ENCODE measurements around the gene COL5A1. TPM values are rescaled to one million over a fixed set of nuclear protein-coding genes. Genes with fewer than 3 reads are reported as not detected.

The COL5A1 gene
- total RNA-seq, 1 donor: 188 TPM

DNA sequence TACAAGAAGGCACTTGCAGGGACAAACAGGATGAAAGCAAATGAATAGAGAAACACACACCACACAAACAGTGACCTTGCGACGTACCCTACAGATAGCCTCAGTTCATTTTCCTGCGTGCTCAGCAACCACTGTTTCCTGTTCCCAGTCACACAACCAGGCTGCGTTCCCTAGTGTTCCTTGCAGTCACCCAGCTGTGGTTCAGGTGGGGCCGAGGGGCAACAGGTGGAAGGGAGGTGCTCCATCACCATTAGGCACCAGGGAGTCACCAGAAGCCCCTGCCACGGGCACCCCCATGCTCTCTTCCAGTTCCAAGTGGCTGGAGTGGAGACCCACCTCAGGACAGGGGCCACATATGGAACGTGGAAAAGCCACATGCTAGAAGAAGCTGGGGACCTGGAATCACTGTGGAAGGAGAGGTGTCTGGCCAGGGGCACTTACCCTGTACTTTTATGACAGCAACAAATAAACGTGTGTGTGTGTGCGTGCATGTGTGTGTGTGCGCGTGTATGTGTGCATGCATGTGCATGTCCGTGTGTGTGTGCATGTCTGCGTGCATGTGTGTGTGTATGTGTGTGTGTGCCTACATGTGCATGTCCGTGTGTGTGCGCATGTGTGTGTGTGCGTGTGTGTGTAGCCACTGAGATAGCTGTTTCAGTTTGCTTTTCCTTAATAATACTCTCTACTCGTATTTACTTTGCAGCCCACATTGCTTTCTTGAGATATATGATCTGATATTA, 220.2 kb downstream of the COL5A1 start:
- no peak overlapping the region for H3K4me3 ChIP-seq (ENCODE audit: low read depth, low read length)
- no peak for DNase-seq (ENCODE audit: low read depth)
- TF ChIP-seq, protein P1, sequence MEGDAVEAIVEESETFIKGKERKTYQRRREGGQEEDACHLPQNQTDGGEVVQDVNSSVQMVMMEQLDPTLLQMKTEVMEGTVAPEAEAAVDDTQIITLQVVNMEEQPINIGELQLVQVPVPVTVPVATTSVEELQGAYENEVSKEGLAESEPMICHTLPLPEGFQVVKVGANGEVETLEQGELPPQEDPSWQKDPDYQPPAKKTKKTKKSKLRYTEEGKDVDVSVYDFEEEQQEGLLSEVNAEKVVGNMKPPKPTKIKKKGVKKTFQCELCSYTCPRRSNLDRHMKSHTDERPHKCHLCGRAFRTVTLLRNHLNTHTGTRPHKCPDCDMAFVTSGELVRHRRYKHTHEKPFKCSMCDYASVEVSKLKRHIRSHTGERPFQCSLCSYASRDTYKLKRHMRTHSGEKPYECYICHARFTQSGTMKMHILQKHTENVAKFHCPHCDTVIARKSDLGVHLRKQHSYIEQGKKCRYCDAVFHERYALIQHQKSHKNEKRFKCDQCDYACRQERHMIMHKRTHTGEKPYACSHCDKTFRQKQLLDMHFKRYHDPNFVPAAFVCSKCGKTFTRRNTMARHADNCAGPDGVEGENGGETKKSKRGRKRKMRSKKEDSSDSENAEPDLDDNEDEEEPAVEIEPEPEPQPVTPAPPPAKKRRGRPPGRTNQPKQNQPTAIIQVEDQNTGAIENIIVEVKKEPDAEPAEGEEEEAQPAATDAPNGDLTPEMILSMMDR (IDR thresholded peaks at IDR 0.05; ENCODE audit: insufficient read depth, low read length): no peak

- H3K4me3 ChIP-seq (ENCODE audit: low read depth, low read length): no peak overlapping the region
- no peak for DNase-seq (ENCODE audit: low read depth)
- TF ChIP-seq, protein P1 (IDR thresholded peaks at IDR 0.05; ENCODE audit: insufficient read depth, low read length): no peak
These were observed 221.8 kb downstream of the COL5A1 start for GRCh38 chr9:134863306-134863902.

- no peak overlapping the region for H3K4me3 ChIP-seq (ENCODE audit: low read depth, low read length)
- DNase-seq (ENCODE audit: low read depth): no peak
- TF ChIP-seq, protein P1 (IDR thresholded peaks at IDR 0.05; ENCODE audit: insufficient read depth, low read length): no peak
These were observed 222.6 kb downstream of the COL5A1 start for GRCh38 chr9:134863941-134864820.

DNA sequence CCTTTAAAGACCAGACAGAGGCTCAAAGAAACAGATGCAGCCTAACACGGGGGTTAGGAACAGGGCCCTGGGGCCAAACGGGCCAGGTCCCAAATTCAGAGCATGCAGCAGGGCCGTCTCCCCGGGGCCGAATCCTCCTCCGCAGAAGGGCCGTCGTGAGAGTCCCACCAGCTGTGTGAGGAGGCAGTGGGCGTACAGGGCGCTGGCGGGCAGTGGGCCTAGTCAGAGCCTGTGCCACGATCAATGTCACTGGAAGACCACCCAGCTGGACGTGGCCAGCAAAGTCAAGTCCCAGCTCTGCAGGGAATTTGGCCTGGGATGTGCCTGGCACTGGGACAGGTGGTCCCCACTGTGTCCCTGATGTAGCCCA, 223.2 kb downstream of the COL5A1 start:
- TF ChIP-seq, protein P1 (IDR thresholded peaks at IDR 0.05; ENCODE audit: insufficient read depth, low read length): no peak

GRCh38 chr9:134867917-134868750, 226.5 kb downstream of the COL5A1 start:
- H3K4me3 ChIP-seq (ENCODE audit: low read depth, low read length): no peak overlapping the region
- TF ChIP-seq, protein P1 (IDR thresholded peaks at IDR 0.05; ENCODE audit: insufficient read depth, low read length): no peak
- no peak for DNase-seq (ENCODE audit: low read depth)

More for the DNA sequence above, 223.2 kb downstream of the COL5A1 start:
- DNase-seq (ENCODE audit: low read depth): no peak
- no peak overlapping the region for H3K4me3 ChIP-seq (ENCODE audit: low read depth, low read length)
